Esophagus squamous epithelium (tissue), 5 donors: ENCODE data around the gene COX6A1. TPM values are rescaled to one million over a fixed set of nuclear protein-coding genes. Genes with fewer than 3 reads are reported as not detected.

Experiments used
- DNase-seq: peaks from one replicate; lab custom pipeline; 2025; lab: John Stamatoyannopoulos, UW
- H3K27ac ChIP-seq, 4 donors: fragments of 200-600 bp; sonication (generic); one replicate each; pipeline ENCODE4 v1.5.1; 2016 to 2019; ENCODE audit warnings: mild to moderate bottlenecking in 1 of 4
- H3K27me3 ChIP-seq, 4 donors: fragments of 200-600 bp; sonication (generic); 1 replicate in 3 of 4; 2 replicates in 1 of 4; pipeline versions ENCODE4 v1.5.1 to v1.6.0; 2017 to 2021; ENCODE audit warnings: antibody characterized with exemption in 1 of 4
- H3K36me3 ChIP-seq, 3 donors: fragments of 200-600 bp; sonication (generic); one replicate each; pipeline ENCODE4 v1.5.1; 2016 to 2019
- H3K4me1 ChIP-seq, 3 donors: fragments of 200-600 bp; sonication (generic); one replicate each; pipeline ENCODE4 v1.5.1; 2017 to 2019
- H3K4me3 ChIP-seq, 4 donors: fragments of 200-600 bp; sonication (generic); 1 replicate in 3 of 4; 2 replicates in 1 of 4; pipeline ENCODE4 v1.5.1; 2016 to 2019; ENCODE audit warnings: mild to moderate bottlenecking in 2 of 4, moderate library complexity in 1 of 4
- H3K9me3 ChIP-seq, 3 donors: fragments of 200-600 bp; sonication (generic); one replicate each; pipeline ENCODE4 v1.5.1; 2016 to 2019
- CTCF ChIP-seq, 6 experiments: fragments of 450-650 bp in 4 of 6; fragments of 200-600 bp in 2 of 6; sonication (generic) in 2 of 6; IDR thresholded peaks; one replicate each; pipeline ENCODE4 v1.5.1; 2016 to 2019; ENCODE audit warnings: antibody characterized with exemption in 6 of 6, mild to moderate bottlenecking in 4 of 6, moderate library complexity in 4 of 6
- POLR2A ChIP-seq, 4 donors: fragments of 450-650 bp; IDR thresholded peaks; one replicate each; pipeline ENCODE4 v1.6.1; 2017; ENCODE audit warnings: antibody characterized with exemption in 4 of 4, mild to moderate bottlenecking in 4 of 4, moderate library complexity in 3 of 4
- WGBS, 2 donors: methylation state at CpG; one replicate each; pipeline ENCODE4 v1.1.5; 2018; 5-methylcytosine and 5-hydroxymethylcytosine counted together
- intact Hi-C: fragments of 100-400 bp; cut with DNase I; formaldehyde crosslinking; loops from one replicate; pipeline ENCODE4 v1.15.0; 2022
- total RNA-seq, 4 donors: library from RNA; depleted of rRNA; stranded (reverse); fragments of >200 nt; gene quantifications; one replicate each; pipeline ENCODE4 v1.1.0, GENCODE V29; 2016
- donor health status: DM: yes; HTN: yes; CAD: no.

The COX6A1 gene
- total RNA-seq, 4 donors from 2014 or later, result 515 to 809 (median 685) TPM

GRCh38 chr12:120406069-120406468, 31.8 kb upstream of the COX6A1 start:
- 83 to 89% methylated on average over 3 of the region's 3 CpGs for WGBS, 2 donors
- no peaks in the 10 kb centered on the region for H3K36me3 ChIP-seq
- DNase-seq, result no peak
- no peak overlapping the region for H3K4me3 ChIP-seq
- H3K4me1 ChIP-seq, result no peaks in the 10 kb centered on the region
- H3K9me3 ChIP-seq, result no peaks in the 10 kb centered on the region
- intact Hi-C loops, result no loop called here
- H3K27me3 ChIP-seq, result peaks cover 0 to 7% (median 0%) of the 10 kb centered on the region in 4 donors
- TF ChIP-seq POLR2A (IDR thresholded peaks at IDR 0.05), result no peak
- no peak for TF ChIP-seq CTCF (IDR thresholded peaks at IDR 0.05)
- H3K27ac ChIP-seq, result no peak overlapping the region

GRCh38 chr12:120406553-120406952, 31.4 kb upstream of the COX6A1 start:
- H3K4me1 ChIP-seq, result no peaks in the 10 kb centered on the region
- intact Hi-C loops, result no loop called here
- 82 to 98% methylated on average over 3 of the region's 3 CpGs for WGBS, 2 donors
- no peak overlapping the region for H3K27ac ChIP-seq
- no peak for DNase-seq
- TF ChIP-seq CTCF (IDR thresholded peaks at IDR 0.05) (no peak), POLR2A (IDR thresholded peaks at IDR 0.05) (no peak)
- no peak overlapping the region for H3K4me3 ChIP-seq
- H3K36me3 ChIP-seq, result no peaks in the 10 kb centered on the region
- no peaks in the 10 kb centered on the region for H3K9me3 ChIP-seq
- peaks cover 0 to 7% (median 0%) of the 10 kb centered on the region in 4 donors for H3K27me3 ChIP-seq

GRCh38 chr12:120408771-120409170, 29.1 kb upstream of the COX6A1 start:
- no peaks in the 10 kb centered on the region for H3K4me1 ChIP-seq
- H3K27me3 ChIP-seq, result no peaks in the 10 kb centered on the region
- no peaks in the 10 kb centered on the region for H3K9me3 ChIP-seq
- TF ChIP-seq CTCF (IDR thresholded peaks at IDR 0.05) (no peak), POLR2A (IDR thresholded peaks at IDR 0.05) (no peak)
- no peaks in the 10 kb centered on the region for H3K36me3 ChIP-seq
- WGBS, 2 donors, result 92 to 94% methylated on average over 9 to 10 of the region's 11 CpGs
- intact Hi-C loops, result no loop called here
- DNase-seq, result no peak
- H3K27ac ChIP-seq, result no peak overlapping the region
- H3K4me3 ChIP-seq, result no peak overlapping the region

- 72 to 76% methylated on average over 7 of the region's 7 CpGs for WGBS, 2 donors
- intact Hi-C loops, result no loop called here
- DNase-seq, result no peak
- H3K4me3 ChIP-seq, result no peak overlapping the region
- H3K27me3 ChIP-seq, result no peaks in the 10 kb centered on the region
- H3K27ac ChIP-seq, result no peak overlapping the region
- no peaks in the 10 kb centered on the region for H3K9me3 ChIP-seq
- no peak for TF ChIP-seq CTCF (IDR thresholded peaks at IDR 0.05)
- no peak for TF ChIP-seq POLR2A (IDR thresholded peaks at IDR 0.05)
- no peaks in the 10 kb centered on the region for H3K4me1 ChIP-seq
- no peaks in the 10 kb centered on the region for H3K36me3 ChIP-seq
These were observed 25.5 kb upstream of the COX6A1 start for GRCh38 chr12:120412421-120412820.

GRCh38 chr12:120413901-120414695, 23.8 kb upstream of the COX6A1 start:
- Histone ChIP-seq H3K36me3 (no peaks in the 10 kb centered on the region), H3K9me3 (no peaks in the 10 kb centered on the region), H3K27ac (no peak overlapping the region), H3K4me3 (no peak overlapping the region), H3K4me1 (no peaks in the 10 kb centered on the region), H3K27me3 (no peaks in the 10 kb centered on the region)
- intact Hi-C loops, result no loop called here
- 50 to 73% methylated on average over 4 to 9 of the region's 13 CpGs for WGBS, 2 donors
- TF ChIP-seq CTCF (IDR thresholded peaks at IDR 0.05) (no peak), POLR2A (IDR thresholded peaks at IDR 0.05) (no peak)
- DNase-seq, result no peak
